NCI-H146 (cell line): Measurements from ENCODE around the gene CALHM3.
"Not testable (repeated sequence)": the region's sequence is repeated elsewhere in the genome, so short reads cannot be mapped to it uniquely, and the experiment has no call there.

ENCODE experiments used
- DNase-seq: peaks from one replicate; lab custom pipeline; 2025; lab: John Stamatoyannopoulos, UW

Gene CALHM3, protein sequence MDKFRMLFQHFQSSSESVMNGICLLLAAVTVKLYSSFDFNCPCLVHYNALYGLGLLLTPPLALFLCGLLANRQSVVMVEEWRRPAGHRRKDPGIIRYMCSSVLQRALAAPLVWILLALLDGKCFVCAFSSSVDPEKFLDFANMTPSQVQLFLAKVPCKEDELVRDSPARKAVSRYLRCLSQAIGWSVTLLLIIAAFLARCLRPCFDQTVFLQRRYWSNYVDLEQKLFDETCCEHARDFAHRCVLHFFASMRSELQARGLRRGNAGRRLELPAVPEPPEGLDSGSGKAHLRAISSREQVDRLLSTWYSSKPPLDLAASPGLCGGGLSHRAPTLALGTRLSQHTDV

DNA sequence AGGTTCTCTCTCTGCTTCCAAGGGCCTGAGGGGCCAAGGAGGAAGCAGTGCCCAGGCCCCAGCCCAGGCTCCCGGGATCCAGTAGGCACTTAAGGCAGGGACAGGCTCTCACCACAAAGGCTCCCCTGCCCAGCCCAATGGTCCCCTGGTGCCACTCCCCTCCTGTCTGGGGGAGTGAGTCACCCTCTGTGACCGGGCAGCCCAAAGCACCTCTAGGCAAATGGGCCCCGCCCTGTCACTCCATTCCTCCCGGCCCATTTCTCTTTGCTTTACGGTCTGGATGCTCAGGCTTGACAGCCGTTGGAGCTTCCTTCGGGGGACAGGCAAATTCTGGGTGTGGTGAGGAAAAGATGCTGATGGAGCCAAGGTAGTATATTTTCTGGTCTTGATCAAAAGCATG, at the start of gene CALHM3:
Gene CALHM3, minus strand, starts transcription at position 106 of the 400 bp plus-strand sequence. CDS start 208 bp downstream, outside the sequence.
- DNase-seq, result no peak

DNA sequence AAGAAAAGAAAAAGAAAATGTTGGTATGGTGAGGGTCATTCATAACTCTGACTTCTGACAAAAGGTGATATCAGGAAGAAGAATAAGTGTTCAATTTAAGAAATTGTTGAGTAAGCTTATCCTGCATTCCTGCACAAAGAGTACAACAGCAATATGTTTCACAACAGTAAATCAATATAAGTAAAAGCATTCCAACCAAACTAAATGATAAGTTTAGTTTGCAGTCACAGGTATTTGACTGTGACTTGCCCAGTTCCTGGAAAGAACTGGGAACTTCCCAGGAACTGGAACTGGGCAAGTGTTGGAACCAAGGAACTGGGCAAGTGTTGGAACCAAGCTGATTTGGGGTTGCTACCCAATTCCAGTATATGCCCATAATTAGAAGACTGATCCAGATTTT, 49.5 kb upstream of the CALHM3 start:
- DNase-seq, result no peak

DNA sequence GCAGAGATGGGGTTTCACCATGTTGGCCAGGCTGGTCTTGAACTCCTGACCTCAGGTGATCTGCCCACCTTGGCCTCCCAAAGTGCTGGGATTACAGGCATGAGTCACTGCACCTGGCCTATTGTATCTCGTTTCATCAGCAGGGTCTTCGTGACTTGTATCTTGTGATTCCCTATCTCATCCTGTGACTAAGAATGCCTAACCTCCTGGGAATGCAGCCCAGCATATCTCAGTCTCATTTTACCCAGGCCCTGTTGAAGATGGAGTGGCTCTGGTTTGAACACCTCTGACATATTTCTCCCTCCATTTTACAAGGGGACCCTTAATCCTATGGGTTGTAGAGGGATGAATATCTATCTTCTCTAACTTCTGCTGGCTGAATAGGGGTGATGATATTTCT, 48.4 kb upstream of the CALHM3 start:
- not testable (repeated sequence) for DNase-seq

DNA sequence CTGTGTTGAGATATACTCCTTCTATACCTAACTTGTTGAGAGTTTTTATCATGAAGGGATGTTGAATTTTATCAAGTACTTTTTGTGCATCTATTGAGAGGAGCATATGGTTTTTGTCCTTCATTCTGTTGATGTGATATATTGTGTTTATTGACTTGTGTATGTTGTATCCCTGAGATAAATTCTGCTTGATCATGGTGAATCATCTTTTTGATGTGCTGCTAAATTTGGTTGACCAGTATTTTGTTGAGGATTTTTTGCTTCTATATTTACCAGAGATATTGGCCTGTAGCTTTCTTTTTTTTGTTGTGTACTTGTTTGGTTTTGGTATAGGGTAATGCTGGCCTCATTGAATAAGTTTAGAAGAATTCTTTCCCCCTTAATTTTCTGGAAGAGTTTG, 46.9 kb upstream of the CALHM3 start:
- no peak for DNase-seq

DNA sequence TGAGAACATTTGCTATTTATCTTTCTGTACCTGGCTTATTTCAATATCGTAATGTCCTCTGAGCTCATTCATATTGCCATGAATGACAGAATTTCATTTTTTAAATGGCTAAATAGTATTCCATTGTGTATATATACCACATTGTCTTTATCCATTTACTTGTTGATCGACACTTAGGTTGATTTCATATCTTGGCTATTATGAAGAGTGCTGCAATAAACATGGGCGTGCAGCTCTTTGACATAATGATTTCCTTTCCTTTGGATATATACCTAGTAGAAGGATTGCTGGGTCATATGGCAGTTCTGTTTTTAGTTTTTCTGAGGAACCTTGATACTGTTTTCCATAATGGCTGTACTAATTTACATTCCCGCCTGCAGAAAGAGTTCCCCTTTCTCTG, 44.6 kb upstream of the CALHM3 start:
- DNase-seq, result no peak

DNA sequence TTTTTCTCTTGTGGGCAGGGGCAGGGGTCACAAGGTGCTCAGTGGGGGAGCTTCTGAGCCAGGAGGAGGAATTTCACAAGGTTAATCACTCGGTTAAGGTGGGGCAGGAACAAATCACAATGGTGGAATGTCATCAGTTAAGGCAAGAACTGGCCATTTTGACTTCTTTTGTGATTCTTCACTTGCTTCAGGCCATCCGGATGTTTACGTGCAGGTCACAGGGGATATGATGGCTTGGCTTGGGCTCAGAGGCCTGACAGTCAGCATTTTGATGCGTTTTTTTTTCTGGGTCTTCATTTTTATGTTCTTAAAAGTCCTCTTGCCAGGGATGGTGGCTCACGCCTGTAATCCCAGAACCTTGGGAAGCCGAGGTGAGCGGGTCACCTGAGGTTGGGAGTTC, 43.0 kb upstream of the CALHM3 start:
- DNase-seq, result not testable (repeated sequence)

DNA sequence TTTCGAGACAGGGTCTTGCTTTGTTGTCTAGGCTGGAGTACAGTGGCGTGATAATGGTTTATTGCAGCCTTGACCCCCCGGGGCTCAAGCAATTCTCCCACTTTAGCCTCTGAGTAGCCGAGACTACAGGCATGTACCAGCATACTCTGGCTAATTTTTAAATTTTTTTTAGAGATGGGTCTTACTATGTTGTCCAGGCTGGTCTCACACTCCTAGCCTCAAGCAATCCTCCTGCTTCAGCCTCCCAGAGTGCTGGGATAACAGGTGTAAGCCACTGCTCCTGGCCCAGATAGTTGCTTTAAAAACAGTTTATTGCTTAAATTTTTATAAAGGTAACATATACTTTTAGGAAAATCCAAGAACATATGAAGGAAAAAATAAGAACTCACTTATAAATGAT, 40.8 kb upstream of the CALHM3 start:
- no peak for DNase-seq

DNA sequence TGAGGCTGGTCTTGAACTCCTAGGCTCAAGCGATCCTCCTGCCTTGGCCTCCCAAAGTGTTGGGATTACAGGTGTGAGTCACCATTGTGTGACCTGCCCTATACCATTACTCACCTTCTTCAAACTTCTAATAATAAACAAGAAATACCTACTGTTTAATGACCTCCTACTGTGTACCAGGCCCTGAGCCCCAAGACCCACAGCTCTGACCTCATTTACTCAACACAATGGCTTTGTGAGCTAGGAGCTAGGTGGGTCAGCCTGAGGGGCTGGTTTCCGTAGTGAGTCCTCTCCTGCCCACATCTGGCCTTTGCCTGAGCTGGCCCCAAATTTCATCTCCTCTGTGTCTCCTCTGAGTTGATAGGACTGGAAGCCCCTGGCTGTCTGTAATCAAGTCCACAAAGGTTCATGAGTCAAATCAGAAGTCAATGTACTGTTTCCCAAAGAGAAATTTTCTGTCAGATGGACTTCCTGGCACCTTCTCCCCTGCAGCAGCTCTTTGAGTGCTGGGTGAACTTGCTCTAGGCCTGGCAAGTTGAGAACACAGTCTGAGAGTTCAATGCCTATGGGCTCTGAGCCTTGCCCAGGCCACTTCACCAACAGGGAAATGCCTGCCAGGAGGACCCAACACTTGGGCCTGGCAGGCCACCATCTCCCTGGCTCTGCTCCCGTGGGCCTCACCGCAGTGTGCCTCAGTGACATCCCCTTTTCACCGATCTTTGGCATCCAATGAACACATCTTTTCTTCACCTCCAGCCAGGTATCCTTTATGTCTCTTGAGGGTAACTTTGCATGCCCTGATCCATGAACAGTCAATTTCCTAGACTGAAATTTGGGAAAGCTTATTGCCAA, 38.4 kb upstream of the CALHM3 start:
- DNase-seq, result no peak

DNA sequence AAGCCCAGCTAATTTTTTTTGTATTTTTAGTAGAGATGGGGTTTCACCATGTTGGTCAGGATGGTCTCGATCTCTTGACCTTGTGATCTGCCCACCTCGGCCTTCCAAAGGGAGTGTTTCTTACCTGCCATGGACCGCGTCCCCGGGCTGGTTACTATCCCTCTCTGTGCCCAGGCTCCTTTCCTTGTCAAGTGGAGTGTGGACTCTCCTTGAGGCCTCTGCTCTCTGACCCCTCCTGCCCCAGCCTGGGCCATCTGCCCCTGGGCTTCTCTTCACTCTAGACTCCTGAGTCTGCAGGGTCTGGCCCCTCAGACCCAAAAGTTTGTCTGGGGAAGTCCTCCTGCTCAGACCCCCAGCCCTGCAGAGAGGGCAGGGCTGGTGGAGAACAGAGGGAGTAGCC, 35.2 kb upstream of the CALHM3 start:
- DNase-seq, result no peak

DNA sequence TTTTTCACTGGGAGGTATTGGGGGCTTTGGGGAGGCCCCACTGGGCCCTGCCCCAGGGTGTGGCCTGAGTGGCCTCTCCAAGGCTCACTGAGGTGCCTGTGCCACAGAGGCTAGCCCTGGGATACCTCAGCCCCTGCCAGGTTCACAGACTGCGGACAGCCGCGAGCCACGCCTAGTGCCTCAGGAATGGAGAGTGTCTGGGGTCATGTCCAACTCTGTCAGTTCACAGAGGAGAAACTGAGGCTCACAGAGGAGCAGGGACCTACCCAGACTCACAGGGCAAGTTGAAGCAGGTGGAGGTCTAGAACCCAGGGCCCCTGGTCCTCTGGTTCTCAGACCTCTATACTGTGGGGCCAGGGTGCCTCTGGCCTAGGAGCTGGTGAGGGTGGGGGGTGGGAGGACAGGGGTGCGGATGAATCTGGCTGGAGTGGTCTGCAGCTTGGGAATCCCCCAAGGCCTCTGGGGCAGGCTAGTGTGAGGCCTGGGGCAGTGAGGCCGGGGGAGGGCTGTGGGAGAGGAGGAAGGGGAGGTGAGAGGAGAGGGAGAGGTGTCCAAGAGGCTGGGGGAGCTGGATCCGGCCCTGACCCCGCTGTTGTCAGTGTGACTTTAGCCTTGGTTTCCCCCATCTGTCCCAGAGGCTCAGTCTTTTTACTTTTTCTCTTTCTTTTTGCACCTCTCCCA, 34.5 kb upstream of the CALHM3 start:
- DNase-seq, result no peak

DNA sequence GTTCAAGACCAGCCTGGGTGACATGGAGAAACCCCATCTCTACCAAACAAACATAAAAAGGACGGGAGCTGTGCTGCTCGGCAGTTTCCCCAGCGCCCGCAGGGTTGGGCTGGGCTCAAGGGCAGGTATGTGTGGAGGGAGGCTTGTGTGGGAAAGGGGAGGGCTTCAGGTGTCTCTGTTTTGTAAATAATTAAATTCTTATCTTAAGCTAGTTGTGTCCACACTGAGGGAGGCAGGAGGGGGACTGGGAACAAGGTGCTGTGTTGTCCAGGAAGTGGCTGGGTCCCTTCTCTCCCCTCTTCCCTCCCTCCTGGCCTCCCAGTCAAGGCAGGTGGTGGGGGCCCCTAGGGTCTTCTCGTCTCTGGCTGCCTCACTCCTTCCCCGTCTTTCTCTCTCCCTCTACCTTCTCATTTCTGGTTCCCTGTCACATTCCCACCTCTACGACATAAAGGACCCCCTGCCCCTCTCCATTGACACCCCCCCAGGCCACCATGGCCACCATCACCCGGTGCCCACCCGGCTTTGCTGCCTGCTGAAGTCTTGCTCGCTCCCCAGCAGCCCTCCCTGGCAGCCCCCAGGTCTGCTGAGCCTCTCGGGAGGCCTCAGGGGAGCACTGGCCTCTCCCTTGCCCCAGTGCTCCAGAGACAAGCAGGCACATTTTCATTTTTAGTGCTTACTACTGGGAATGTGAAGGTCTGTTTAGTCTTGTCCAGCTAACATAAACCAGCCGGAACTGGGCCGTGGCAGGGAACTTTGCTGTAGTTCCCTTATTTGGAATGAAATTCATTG, 33.7 kb upstream of the CALHM3 start:
- DNase-seq, result peak; percentile 52

DNA sequence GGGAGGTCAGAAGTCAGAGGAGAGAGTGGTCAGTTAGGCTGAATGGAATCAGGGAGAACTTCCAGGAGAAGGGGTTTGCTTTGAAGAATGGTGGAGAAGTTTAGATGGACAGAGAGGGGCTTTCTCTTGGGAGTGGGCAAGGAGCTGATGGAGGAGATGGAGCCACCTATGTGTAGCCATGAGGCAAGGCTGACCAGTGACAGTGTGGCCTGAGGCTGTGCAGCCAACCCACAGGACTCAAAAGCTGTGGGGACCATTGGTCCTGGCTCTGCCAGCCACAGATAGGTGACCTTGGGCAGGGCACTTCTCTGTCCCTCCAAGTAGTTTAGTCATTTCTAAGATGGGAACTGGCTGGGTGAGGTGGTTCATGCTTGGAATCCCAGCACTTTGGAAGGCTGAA, 33.1 kb upstream of the CALHM3 start:
- DNase-seq, result no peak

DNA sequence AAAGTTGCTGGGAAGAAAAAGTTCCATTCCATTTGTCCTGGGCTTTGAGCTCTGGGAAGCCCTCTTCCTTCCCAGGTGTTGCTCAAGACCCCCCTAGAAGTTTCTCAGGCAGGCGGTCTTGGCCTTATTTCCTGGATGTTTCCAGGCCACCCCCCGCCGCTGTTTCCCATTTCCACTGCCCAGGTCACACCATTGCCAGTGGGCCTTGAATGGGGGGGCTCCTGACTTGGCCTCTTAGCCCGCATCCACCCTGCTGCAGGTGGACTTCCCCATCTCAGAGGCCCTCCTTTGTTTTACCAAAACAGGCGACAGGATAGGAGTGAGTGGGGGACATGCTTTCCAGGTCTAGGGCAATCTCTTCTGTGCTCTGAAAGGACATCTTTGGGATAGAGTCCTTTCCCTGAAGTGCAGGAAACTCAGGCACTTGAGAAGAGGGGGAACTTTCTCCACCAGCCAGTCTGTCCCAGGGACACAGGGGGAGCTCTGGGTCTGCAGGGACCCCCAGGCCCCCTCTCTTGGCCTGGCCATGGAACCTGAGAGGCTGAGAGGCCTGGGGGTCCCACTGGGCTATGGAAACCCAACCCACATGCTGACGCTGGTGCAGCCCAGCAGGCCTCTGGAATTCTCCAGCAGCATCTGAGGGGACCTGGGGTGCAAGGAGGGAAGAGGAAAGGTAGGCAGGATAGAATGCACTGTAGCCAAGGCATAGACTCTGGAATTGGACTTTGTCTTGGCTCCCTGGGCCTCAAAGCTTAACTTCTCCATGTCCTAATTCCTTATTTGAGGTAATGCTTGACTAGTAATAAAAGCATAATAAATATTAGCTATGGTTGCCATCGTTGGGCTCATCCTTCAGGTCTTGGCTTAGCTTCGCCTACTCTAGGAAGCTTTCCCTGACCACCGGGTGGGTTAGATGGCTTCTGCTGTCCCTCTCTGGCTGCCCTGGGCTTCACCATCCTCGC, 32.0 kb upstream of the CALHM3 start:
- no peak for DNase-seq

DNA sequence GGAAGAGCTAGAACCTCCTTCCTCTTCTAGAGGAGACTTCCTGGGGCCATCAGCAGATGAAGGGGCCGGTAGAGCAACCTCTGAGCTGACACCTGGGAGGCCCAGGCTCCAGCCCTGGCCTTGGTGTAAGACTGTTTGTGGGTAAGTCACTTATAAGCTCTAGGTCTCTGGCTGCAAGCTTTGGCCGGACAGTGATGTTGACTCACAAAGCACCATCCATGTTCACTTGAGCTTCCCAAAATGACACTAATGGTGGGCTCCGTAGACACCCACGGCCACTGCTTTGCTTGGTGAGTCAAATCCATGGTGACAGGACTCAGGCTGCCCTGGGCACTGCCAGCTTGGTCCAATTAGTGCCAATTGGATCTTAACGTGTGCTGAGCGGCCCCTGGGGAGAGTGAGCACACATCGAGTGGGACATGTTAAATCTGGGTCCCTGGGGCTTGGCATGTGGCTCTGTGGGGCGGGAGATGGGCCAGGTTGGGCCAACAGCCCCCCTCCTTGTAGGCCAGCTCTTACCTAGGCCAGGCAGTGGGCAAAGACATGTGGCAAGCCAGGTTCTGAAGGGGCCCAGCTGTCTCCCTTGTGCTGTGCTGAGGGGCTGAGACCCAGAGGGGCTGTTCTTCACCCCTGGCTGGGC, 31.1 kb upstream of the CALHM3 start:
- no peak for DNase-seq

DNA sequence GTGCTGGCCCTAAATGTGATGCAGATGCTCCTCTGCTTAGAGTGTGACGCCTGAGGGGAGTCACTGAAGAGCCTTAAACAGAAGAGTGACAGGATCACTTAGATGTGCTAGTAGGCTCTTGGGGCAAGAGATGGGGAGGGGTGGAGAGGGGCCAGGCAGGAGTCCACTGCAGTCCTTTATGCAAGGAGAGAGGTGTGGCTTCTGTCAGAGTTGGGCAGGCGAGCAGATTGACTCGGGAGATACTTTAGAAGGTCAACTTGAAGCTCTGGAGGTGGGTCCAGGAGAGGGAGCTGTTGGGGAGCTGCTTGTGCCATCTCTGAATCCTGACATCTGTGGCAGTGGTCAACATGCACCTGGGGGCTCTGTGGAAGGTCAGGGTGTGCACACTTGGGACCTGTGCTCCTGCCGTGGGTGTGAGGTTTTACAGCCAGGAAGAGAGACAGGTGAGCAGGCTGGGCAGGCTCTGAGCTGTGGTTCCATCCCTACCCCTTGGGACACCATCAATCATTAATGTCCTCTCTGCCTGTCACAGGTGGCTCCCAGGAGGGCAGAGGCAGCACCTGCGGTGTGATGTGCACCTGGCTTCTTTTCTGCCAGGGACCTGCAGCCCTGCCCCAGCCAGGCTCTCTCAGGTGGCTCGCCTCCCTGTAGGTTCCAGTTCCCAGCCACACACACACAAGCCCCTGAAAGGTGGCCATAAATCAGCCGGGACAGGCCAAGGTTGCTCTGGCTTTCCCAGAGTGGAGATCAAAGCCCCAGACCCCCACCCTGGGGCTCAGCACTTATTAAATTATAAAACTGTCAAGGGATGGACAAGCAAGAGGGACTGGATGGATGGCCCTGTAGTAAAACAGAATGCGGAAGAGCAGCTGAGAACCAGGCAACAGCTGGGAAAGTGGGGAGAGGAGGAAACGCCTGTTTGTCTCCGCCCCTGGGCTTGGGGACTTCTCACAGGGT, 28.5 kb upstream of the CALHM3 start:
- DNase-seq, result peak; percentile 92

DNA sequence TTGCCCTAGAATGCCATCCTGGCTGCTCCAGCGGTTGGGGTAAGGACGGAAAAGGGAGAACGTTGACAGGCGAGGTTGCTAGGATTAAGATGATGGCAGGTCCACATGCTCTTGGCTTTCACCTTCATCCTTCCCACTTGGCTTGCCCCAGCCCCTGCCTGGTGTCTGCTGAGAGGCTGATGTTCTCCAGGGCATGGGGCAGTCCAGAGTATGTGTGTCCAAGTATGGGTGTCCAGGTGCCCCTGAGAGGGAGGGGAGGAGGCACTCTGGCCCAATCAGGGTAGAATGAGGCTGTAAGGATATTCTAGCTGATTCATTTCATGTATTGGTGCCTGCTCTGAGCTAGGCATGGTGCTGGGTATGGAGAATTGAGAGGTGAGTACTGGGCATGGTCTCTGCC, 27.0 kb upstream of the CALHM3 start:
- no peak for DNase-seq

DNA sequence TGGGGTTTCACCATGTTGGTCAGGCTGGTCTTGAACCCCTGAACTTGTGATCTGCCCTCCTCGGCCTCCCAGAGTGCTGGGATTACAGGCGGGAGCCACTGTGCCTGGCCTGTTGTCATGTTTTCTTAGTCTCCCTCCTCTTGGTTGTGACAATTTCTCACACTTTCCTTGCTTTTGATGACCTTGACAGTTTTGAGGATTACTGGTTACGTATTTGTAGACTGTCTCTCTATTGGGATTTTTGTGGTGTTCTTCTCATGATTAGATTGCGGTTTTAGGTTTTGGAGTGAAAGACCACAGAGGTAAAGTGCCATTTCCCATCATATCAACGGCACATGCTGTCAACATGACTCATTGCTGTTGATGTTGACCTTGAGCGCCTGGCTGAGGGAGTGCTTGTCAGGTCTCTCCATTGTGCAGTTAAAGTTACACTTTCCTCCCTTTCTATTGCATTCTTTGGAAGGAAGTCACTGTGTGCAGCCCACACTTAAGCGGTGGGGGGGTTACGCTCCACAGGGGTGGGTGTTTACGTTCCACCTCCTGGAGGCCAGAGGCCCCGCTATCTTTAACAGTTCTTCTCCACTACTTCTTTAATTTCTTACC, 25.2 kb upstream of the CALHM3 start:
- no peak for DNase-seq

DNA sequence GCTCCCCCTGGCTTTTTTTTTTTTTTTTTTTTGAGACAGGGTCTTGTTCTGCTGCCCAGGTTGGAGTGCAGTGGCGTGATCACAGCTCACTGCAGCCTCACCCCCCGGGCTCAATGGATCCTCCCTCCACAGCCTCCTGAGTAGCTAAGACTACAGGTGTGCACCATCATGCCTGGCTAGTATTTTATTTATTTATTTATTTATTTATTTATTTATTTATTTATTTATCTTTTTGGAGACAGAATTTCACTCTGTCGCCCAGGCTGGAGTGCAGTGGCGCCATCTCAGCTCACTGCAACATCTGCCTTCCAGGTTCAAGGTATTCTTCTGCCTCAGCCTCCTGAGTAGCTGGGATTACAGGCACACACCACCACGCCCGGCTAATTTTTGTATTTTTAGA, 24.7 kb upstream of the CALHM3 start:
- DNase-seq, result not testable (repeated sequence)
